SKM-1 treated with dmso at 0.1 percent for 144 hours (cell line): Measurements from ENCODE around the gene BACH2.
A peak's percentile ranks its signal among the peaks of the same experiment; 100 is the strongest.
"Not testable (repeated sequence)": the region's sequence is repeated elsewhere in the genome, so short reads cannot be mapped to it uniquely, and the experiment has no call there.

ENCODE experiments used
- DNase-seq: peaks from one replicate; lab custom pipeline; 2025; ENCODE audit not compliant: unreplicated experiment; lab: John Stamatoyannopoulos, UW

Gene BACH2

GRCh38 chr6:89925826-89926225 is 370.8 kb downstream of the BACH2 start:
- no peak for DNase-seq

GRCh38 chr6:89924231-89924630 is 372.4 kb downstream of the BACH2 start:
- peak; percentile 30 for DNase-seq

- no peak for DNase-seq
Measured at GRCh38 chr6:89921691-89922090, 375.0 kb downstream of the BACH2 start.

GRCh38 chr6:89921197-89921596 is 375.4 kb downstream of the BACH2 start:
- DNase-seq = no peak

- no peak for DNase-seq
Measured at GRCh38 chr6:89917801-89918366, 378.8 kb downstream of the BACH2 start.

- no peak for DNase-seq
Measured at GRCh38 chr6:89917216-89917615, 379.4 kb downstream of the BACH2 start.

GRCh38 chr6:89916136-89916920 is 380.3 kb downstream of the BACH2 start:
- no peak for DNase-seq

- no peak for DNase-seq
Measured at GRCh38 chr6:89910902-89911240, 385.8 kb downstream of the BACH2 start.

- not testable (repeated sequence) for DNase-seq
Measured at GRCh38 chr6:89910001-89910901, 386.4 kb downstream of the BACH2 start.

- no peak for DNase-seq
Measured at GRCh38 chr6:89895276-89895874, 401.3 kb downstream of the BACH2 start.

- no peak for DNase-seq
Measured at GRCh38 chr6:89894169-89894568, 402.5 kb downstream of the BACH2 start, which contains the start of gene GJA10. Gene GJA10, plus strand, starts transcription at chr6:89894469. Its CDS starts 0 bp downstream, at chr6:89894469.

GRCh38 chr6:89892577-89892976 is 404.1 kb downstream of the BACH2 start:
- not testable (repeated sequence) for DNase-seq

- not testable (repeated sequence) for DNase-seq
Measured at GRCh38 chr6:89890845-89891528, 405.7 kb downstream of the BACH2 start.

GRCh38 chr6:89888871-89889270 is 407.8 kb downstream of the BACH2 start:
- no peak for DNase-seq

- no peak for DNase-seq
Measured at GRCh38 chr6:89888138-89888514, 408.5 kb downstream of the BACH2 start.

GRCh38 chr6:89887452-89888137 is 409.0 kb downstream of the BACH2 start:
- DNase-seq = no peak

- DNase-seq = no peak
Measured at GRCh38 chr6:89886378-89887120, 410.1 kb downstream of the BACH2 start.
